ENCODE measurements around the gene GSC2. TPM values are rescaled to one million over a fixed set of nuclear protein-coding genes. Genes with fewer than 3 reads are reported as not detected.

Gene GSC2
- total RNA-seq, 2 donors from 2014 or later, result not detected

DNA sequence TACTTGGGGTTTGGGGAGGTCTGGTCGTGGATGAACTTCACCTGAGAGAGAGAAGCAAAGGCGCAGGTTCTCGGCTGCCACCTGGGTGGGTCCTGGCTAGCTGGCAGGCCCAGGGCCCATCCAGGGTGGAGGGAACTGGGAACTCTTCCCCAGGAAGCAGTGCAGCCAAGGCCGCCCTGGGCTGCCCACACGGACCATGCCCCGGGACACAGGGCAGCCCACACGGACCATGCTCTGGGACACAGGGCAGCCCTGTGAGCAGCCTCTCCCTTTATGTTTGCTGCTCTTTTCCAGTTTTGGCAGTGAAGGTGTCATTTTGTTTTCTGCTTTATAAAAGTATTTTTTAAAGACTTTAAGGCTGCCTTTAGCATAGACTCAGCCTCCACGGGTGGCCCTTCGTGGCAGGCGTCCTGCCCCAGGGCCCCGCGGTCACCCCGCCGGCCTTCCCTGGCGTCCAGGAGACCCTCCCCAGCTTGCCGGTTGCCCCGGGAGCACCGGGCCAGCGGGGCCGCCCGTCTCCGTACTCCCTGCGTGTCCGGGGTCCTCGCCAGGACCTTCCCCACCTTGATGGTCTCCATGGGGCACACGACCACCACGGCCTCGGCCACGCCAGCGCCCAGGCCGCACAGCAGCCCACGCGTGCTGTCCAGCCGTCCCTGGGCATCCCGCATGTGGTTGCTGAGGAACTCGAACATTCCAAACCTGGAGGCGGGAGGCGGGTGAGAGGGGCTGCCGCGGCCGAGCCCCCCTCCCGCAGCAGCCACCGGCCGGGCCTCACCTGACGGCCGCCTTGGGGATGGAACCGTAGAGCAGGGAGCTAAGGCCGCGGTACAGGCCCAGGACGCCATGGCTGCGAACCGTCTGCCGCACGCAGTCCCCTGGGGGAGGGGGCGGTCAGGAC lies 27.3 kb upstream of the GSC2 start:
- Histone ChIP-seq H3K4me1 (peaks cover 24% of the 10 kb centered on the region), H3K9ac (ENCODE audit: low read depth in 2 of 2, low read length in 2 of 2) (peak overlapping the region; percentile 77 to 94), H3K9me3 (no peaks in the 10 kb centered on the region), H3K27ac (peak overlapping the region; percentile 76), H3K4me3 (peak overlapping the region; percentile 69), H3K27me3 (no peaks in the 10 kb centered on the region), H3K36me3 (no peaks in the 10 kb centered on the region)
- intact Hi-C loops (cut with DNase I), result no loop called here
- DNase-seq, result peak; percentile 25
- TF ChIP-seq, protein P1, sequence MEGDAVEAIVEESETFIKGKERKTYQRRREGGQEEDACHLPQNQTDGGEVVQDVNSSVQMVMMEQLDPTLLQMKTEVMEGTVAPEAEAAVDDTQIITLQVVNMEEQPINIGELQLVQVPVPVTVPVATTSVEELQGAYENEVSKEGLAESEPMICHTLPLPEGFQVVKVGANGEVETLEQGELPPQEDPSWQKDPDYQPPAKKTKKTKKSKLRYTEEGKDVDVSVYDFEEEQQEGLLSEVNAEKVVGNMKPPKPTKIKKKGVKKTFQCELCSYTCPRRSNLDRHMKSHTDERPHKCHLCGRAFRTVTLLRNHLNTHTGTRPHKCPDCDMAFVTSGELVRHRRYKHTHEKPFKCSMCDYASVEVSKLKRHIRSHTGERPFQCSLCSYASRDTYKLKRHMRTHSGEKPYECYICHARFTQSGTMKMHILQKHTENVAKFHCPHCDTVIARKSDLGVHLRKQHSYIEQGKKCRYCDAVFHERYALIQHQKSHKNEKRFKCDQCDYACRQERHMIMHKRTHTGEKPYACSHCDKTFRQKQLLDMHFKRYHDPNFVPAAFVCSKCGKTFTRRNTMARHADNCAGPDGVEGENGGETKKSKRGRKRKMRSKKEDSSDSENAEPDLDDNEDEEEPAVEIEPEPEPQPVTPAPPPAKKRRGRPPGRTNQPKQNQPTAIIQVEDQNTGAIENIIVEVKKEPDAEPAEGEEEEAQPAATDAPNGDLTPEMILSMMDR (IDR thresholded peaks at IDR 0.05), result no peak

DNA sequence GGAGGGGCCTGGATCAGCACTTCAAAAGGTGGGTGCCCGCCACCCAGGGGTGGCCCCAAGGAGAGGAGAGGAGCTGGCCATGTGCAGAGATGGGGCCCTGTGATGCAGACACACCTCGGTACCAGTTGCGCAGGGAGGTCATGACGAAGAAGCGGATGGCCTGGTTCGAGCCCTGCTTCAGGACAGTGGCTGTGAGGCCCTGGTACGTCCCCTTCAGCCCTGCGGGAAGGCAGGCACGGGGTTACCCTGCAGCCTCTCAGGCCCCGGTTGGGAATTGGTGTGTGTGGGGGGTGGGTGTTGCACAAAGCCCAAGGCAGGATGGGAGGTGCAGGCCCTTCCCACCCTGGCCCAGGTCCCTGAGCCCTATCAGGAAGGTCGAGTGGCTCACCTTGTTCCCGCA lies 26.6 kb upstream of the GSC2 start:
- no peaks in the 10 kb centered on the region for H3K36me3 ChIP-seq
- H3K9ac ChIP-seq (ENCODE audit: low read depth in 2 of 2, low read length in 2 of 2), result no peak overlapping the region
- no peaks in the 10 kb centered on the region for H3K9me3 ChIP-seq
- H3K27ac ChIP-seq, result no peak overlapping the region
- TF ChIP-seq, protein P1 (IDR thresholded peaks at IDR 0.05), result no peak
- DNase-seq, result no peak
- peaks cover 26% of the 10 kb centered on the region for H3K4me1 ChIP-seq
- no peak overlapping the region for H3K4me3 ChIP-seq
- intact Hi-C loops (cut with DNase I), result no loop called here
- no peaks in the 10 kb centered on the region for H3K27me3 ChIP-seq

DNA sequence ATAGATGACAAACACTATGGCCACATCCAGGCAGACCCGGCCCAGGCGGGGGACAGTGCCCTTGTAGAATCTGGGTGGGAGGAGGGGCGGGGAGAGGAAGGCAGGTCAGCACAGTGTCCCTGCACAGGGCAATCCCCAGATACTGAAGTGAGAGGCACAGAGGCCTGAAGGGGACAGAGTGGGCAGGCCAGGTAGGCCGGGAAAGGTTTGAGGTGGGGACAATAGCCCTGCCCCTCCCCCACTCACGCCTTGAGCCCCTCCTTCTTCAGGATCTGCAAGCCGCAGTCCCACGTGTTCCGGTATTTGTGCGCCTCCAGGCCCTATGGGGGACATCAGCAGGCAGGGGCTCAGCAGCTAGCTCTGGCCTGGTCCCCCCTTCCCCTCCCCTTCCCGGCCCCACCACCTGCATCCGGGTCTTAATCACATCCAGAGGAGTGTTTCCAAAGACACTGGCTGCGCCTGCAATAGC lies 26.1 kb upstream of the GSC2 start:
- no peak overlapping the region for H3K9ac ChIP-seq (ENCODE audit: low read depth in 2 of 2, low read length in 2 of 2)
- H3K4me3 ChIP-seq, result no peak overlapping the region
- no peaks in the 10 kb centered on the region for H3K9me3 ChIP-seq
- no peak for DNase-seq
- TF ChIP-seq, protein P1 (IDR thresholded peaks at IDR 0.05), result no peak
- peaks cover 26% of the 10 kb centered on the region for H3K4me1 ChIP-seq
- intact Hi-C loops (cut with DNase I), result no loop called here
- H3K27ac ChIP-seq, result no peak overlapping the region
- no peaks in the 10 kb centered on the region for H3K36me3 ChIP-seq
- H3K27me3 ChIP-seq, result no peaks in the 10 kb centered on the region

DNA sequence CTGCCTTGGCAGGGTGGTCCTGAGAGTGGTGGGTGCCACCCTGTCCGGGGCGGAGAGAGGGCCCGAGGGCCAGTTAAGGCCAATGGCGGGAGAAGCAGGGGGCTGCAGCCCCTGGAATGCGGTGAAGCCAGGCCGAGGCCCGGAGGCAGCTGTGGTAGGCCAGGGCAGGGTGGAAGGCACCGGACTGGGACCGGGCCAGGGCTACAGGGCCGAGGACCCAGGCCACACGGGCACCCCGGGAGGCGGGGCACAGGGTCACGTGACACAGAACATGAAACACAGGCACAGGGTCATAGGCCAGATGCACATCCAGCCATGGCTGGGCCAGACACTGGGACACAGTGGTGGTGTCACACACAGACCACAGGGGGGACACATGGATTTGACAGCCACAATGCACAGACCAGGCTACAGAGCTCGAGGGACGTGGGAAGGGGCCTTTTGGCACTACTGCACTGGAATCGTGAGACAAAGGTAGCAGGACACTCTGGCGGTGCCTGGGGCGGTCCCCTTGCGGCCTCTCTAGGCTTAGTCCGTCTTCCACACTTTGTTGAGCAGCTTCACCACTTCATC lies 25.6 kb upstream of the GSC2 start:
- peaks cover 30% of the 10 kb centered on the region for H3K4me1 ChIP-seq
- TF ChIP-seq, protein P1 (IDR thresholded peaks at IDR 0.05), result no peak
- intact Hi-C loops (cut with DNase I), result no loop called here

DNA sequence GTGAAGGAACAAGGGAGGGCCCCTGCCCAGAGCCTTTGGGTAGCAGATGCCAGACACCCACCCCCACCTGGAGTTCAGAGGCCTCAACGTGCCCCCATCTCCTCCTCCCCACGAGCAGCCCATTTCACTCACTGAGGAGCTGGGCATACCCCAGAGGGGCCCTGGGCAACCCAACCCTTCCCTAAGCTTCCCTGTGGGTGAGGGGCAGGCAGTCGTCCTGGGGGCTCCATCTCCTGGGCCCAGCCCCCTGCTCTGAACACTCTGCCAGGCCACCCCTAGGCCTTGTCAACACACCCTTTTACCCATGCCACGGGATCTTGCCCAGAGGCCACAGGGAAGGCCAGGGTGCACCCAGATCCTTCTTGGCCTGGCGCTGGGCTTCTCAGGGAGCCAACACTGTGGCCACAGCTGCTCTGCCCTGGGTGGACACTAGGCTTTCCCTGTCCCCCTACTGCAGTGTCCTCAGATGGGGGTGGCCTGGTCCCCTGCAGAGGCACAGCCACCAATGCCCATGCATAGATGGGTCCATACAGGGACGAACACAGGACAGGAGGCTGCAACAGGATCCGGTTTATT lies 25.0 kb upstream of the GSC2 start:
- H3K4me1 ChIP-seq, result peaks cover 36% of the 10 kb centered on the region
- H3K4me3 ChIP-seq, result no peak overlapping the region
- H3K27me3 ChIP-seq, result peaks cover 5% of the 10 kb centered on the region
- TF ChIP-seq, protein P1 (IDR thresholded peaks at IDR 0.05), result no peak
- no peak overlapping the region for H3K27ac ChIP-seq
- no peak for DNase-seq
- intact Hi-C loops (cut with DNase I), result no loop called here
- no peaks in the 10 kb centered on the region for H3K36me3 ChIP-seq
- no peak overlapping the region for H3K9ac ChIP-seq (ENCODE audit: low read depth in 2 of 2, low read length in 2 of 2)
- no peaks in the 10 kb centered on the region for H3K9me3 ChIP-seq

More for the DNA sequence above, 25.6 kb upstream of the GSC2 start:
- Histone ChIP-seq H3K27ac (no peak overlapping the region), H3K9me3 (no peaks in the 10 kb centered on the region), H3K4me3 (no peak overlapping the region), H3K36me3 (no peaks in the 10 kb centered on the region), H3K9ac (ENCODE audit: low read depth in 2 of 2, low read length in 2 of 2) (no peak overlapping the region), H3K27me3 (no peaks in the 10 kb centered on the region)
- no peak for DNase-seq
